Stimulated activated CD4-positive, alpha-beta T cell treated with anti-CD3 and anti-CD28 coated beads, Interleukin-12 subunit alpha, Interleukin-12 subunit beta, amount 100 ng/mL, for 4 hours (primary cell): Measurements from ENCODE around the gene OR13C8.

ENCODE experiments used
- DNase-seq: peaks from one replicate; pipeline ENCODE4 v3.0.0-alpha.2; 2020

OR13C8 gene

DNA sequence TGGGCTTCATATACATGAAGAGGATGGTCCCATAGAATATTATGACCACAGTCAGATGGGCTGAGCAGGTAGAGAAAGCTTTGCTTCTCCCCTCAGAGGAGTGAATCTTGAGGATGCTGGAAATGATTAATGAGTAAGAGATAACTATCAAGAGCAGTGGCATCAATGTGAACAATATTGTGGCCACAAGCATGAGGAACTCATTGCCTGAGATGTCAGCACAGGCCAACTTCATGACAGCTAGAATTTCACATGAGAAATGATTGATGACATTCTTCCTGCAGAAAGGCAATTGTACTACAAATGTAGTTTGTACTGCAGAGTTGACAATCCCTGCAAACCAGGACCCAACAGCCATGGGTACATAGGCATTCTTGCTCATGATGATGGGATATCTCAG is 48.5 kb downstream of the OR13C8 start:
- no peak for DNase-seq

GRCh38 chr9:104618104-104618503 is 49.1 kb downstream of the OR13C8 start, which contains the start of gene OR13C9:
Gene OR13C9, minus strand, starts transcription at chr9:104618204. Its CDS starts 0 bp downstream, at chr9:104618204.
- DNase-seq = no peak
